Glomerular visceral epithelial cell (primary cell): ENCODE results near the gene COL7A1.
"Not testable (repeated sequence)": the region's sequence is repeated elsewhere in the genome, so short reads cannot be mapped to it uniquely, and the experiment has no call there.

ENCODE experiments used
- DNase-seq: peaks from one replicate; pipeline ENCODE4 v3.0.0-alpha.2; 2016; ENCODE audit errors: extremely low spot score

Gene COL7A1

DNA sequence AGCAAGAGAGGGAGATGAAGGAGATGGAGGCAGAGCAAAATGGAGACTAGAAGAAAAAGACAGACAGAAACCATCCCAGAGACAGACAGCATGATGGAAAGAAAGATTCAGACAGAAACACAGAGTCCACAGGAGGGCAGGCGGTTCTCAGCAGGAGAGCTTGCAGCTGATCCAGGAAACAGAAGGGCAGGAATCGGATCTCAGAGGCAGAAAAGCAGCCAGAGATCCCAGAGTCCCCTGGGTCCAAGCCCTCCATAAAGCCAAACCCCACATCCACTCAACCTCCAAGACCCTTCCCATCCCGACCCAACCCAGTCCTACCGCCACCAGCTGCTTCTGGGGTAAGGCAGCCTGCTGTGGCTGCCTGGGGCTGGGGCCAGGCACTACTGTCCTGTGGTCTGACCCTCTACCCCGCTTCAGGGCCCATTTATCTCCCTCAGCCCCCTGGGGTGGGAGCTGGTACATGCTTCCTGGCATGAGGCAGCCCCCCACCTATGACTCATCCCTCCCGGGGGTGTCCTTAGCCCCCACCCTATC, 31.7 kb downstream of the COL7A1 start, which contains the start of gene UCN2:
Gene UCN2 (minus strand): TSS at position 400 of the 537 bp plus-strand sequence. CDS start 657 bp downstream, outside the sequence.
- DNase-seq = no peak

GRCh38 chr3:48562367-48563095, 32.6 kb downstream of the COL7A1 start:
- DNase-seq = no peak

DNA sequence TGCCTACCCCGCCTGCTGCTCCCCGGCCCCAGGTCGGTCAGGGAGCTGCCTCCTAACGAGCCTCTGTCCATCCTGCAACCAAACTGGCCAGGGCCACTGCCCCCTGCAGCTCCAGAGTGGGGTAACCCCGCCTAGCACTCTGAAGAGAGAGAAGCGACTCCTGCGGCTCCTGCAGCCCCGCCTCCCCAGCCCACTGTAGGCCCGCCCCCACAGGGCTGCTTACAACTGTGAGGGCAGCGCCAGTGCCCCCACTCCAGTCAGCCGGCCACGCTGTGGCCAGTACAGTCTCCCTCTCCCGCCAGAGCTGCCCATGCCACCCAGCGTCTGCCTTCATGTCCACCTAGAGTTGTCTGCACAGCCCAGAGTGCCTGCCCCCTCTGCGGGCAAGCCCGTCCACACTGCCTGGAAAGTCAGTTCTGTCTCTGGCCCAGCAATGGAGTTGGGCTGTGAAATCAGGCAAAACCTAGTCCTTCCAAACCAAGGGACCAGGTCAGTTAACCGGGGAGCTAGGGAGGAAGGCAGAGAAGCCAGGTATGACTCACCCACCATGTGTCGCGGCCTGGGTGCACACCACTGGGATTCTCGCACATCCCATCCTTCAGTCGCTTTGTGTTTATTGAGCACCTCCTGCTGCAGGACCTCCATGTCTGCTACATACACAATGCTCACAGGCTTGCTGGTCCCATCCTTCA, 33.9 kb downstream of the COL7A1 start:
- peak; percentile 72 for DNase-seq

DNA sequence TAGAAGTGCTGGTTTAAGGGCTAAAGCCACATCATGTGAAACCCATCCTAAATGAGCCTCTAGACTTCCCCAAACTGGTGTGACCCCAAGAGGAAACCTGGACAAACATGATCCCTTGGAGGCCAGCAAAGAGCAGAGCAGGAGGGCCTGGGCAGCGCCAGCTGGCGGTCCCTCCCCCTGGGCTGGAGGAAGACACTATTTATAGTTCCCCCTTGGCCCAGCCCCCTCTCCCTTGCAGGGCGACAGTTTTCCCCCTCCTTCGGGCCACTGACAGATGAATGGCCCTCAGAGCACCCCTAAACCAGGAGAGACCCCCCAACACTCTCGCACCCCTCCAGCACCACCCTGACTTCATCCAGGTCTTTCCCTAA, 34.5 kb downstream of the COL7A1 start:
- no peak for DNase-seq

DNA sequence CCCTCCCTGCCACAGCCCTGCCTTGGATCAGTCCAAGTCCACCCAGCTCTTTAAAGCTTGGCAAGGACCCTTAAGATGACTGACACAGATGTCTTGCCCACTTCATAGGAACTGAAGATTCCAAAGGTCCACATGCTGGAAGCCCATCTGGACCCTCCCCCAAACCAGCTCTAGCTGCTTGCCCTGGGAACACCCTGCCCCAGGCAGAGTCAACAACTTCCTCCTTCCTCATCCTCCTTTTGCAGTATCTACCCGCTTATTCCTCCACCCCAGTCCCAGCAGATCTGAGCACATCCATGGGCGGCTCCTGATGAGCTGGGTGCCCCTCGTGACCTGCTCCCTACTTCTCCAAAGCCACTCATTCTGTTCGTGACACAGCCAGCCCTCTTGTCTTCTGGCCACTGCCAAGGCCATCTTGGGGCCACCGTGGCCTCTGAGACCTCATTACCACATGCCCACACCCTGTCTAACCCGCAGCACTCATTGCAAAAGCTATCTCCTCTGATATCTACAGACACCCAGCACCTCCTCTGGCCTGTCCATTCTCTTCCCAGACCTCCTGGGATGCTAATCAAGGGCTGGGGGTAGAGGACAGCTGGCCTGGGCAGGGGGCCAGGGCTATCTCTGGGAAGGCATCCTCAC, 36.5 kb downstream of the COL7A1 start:
- DNase-seq = no peak

DNA sequence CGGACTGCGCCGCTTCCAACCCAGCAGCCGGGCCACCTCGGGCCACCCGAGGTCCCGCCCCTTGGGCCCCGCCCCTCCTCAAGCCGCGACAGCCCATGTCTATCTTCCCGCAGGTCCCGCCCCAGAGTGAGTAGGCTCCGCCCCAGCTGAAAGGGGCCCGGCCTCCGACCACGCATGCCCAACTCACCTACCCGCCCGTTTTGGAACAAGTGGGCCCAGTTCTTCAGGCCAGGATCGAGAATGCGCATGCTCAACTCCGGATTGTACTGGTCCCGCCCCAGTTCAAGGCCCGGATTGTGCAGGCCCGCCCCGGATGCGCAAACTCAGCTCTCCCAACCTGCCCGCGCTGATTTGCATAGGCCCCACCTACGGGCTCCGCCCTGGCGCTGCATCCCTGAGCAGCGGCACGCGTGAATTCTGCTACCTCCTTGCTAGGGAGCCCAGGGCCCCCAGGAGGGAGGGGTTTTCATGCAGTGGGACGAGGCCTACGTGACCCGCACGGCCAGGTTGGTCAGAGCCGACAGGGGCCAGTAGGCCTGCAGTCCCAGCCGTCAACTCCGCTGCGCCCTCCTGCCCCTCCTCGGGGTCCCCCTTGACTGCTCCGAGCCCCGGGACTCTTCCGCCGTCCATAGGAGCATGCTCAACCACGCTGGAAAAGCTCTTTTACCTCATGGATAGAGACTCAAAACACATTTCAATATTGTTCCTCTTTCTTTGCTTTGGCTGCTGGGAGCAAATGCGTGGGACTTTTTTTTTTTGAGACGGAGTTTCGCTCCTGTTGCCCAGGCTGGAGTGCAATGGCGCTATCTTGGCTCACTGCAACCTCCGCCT, 38.1 kb downstream of the COL7A1 start, which contains the start of gene PFKFB4:
Gene PFKFB4 (minus strand): TSS at position 8 of the 831 bp plus-strand sequence. CDS start 26 bp downstream, outside the sequence.
- peak; percentile 99 for DNase-seq

- no peak for DNase-seq
Observed at GRCh38 chr3:48555949-48556795, 39.0 kb downstream of the COL7A1 start.

DNA sequence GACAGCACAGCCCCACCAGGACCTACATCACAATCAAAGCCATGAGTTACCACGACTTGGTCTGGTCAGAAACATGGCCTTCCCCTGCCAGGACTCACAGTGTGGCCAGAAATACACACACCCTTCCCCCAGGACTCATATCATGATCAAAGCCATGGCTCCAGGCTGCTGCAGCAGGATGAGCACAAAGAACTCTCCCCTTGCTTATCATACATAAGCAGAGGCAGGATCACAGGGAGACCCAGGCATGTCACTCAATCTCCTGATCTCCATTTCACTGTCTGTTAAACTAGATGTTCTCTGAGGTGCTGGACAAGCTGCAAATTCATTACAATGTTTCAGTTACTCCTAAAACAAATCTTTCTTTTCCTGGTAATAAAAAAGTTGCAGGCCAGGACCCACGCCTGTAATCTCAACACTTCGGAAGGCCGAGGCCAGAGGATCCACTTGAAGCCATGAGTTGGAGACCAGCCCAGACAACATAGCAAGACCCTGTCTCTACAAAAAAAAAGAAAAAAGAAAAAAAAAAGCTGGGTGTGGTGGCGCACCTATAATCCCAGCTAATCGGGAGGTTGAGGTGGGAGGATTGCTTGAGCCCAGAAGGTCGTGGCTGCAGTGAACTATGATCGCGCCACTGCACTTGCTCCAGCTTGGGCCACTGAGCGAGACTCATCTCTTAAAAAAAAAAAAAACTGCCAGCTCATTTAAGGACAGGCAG, 39.7 kb downstream of the COL7A1 start:
- no peak for DNase-seq

DNA sequence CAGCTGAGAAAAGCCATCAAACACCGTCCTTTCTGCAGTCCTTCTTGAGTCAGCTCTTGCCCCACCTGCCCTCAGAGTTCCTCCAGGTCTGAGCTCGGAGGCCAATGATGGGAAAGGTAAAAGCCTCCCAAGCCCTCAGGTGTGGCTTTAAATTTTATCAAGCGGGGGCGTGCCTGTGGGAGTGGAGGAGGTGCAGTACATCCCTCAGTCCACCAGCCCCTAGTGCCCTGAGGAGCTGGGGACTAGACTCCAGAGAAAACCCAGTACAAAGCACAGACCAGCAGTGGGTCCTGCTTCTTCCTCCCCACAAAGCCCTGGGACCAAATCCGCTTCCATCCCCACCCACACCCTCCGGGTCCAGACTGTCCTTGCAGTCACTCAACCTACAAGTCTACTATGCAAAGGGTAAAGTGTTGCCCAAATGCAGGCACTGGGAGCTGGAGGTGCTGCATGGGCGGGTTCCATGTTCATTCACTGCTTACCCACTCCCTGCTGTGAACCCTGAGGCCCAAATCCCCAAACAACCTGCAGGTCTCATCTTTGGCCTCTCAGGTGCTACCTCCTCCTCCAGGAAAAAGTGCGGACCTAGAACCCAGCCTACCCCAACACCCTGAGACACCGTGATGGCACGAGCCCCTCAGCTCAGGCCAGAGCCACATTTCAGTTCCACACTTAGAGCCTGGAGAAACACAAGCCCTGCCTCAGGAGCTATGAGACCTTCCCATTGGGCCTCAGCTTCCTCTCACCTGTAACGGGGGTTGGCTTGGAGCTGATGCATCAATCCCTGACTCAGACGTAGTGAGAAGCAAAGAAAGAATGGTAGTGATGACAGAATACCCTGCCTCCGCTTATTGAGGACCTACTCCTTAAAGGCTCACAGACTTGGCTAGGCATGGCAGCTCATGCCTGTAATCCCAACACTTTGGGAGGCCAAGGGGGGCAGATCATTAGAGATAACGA, 41.0 kb downstream of the COL7A1 start:
- no peak for DNase-seq

DNA sequence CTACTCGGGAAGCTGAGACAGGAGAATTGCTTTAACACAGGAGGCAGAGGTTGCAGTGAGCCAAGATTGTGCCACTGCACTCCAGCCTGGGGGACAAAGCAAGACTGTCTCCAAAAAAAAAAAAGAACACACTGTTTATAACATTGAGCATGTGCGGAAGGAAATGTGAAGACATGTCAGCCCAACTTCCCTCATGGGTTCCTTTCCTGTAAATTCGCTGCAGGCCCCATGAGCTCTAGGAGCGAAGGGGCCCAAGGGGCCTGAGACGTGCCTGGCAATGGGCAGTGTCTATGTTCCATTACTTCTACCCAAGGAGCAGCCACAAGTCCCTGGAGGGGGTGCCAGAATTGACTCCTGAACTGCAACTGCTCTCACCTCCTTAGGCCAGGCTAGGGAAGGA, 41.8 kb downstream of the COL7A1 start:
- DNase-seq = no peak

DNA sequence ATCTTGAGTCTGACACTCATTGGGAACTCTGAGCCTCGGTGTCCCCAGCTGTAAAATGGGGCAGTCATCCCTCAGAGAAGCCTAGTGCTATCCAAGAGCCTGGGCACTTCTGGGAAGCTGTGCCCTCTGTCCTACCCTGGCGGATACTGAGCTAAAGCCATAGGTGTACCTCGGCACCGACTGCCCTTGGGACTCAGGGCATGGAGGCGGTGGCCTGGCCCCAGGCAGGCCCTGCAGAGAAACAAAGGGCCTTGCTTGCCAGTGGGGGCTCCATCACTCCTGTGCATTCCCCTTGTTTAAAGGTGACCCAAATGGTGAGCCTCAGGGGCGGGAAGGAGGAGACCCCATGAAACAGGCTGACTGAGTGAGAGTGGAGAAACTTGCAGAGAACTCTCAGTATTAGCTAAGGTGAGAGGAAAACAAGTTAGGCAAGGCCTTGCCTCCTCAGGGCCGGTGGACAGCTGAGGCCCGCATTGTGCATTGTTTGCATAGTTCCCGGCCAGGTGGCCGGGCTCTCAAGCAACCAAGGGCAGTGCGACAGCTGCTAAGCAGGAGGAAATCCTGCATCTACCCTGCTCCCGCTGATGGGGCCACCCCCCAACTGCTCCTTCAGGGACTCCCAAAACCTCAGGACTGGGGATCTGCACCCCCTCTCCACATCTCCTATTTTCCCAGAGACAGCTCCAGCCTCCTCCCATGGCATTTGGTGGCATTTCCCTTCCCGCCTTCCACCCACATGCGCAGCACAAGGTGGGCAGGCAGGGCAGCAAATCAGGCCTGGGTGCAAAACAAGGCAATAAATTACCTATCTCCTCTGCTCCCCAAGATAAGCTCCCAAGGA, 42.8 kb downstream of the COL7A1 start:
- DNase-seq = no peak

GRCh38 chr3:48551651-48552050, 43.5 kb downstream of the COL7A1 start:
- DNase-seq = not testable (repeated sequence)

DNA sequence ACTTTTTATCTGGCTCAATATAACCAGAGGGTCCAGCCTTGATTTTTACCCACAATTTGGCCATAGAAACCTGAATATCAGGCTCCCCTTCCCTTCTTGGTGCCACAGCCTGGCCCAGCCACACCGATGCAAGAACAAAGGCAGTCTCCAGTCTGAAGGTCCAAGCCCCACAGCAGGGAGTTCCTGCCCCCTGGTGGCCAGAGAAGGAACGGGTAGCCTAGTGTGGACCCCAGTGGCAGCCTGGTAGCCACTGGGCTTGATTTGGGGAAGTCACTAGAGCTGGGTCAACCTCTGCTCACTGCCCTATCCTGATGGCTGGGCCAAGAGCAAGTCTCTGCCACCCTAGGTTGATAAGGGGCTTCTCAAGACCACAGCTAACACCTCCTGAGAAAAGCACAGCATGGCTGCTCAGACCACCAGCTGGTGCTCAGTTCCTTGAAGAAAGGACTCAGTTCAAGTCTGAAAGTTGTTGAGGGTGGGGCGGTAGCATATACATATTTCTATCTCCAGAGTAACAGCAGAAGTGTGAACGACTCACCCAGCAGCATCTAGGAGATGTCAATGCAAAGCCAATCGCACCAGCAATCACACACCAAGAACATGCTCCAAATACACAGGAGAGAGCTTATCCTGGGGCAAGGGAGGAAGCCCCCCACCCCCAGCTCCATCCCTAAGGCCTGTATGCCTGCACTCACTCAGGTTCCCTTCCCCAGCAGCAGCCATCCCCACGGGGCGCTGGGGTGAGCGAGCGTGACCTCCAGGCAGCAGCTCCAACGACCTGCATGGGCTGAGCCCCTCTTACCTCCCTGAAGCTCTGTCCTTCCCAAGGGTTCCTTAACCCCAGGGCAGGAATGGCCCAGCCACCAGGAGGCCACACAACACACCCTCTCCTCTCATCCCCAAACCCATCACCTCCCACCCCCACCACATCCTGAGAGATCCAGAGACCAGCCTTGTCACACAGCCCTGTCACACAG, 46.1 kb downstream of the COL7A1 start:
- DNase-seq = peak; percentile 75

DNA sequence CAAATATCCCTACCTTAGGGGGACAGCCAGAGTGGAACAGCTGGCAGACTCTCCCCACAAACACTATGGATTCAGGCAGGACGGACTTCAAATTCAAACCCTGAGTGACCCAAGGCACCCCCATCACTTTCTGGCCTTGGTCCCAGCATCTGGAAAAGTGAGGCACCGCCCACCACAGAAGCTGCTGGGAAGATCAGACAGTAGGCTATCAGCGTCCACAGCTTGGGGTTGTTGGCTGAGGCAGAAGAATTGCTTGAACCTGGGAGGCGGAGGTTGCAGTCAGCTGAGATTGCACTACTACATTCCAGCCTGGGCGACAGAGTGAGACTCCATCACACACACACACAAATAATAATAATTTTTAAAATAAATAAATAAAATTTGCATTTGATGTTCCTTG, 47.0 kb downstream of the COL7A1 start:
- DNase-seq = no peak

GRCh38 chr3:48546203-48546829, 48.8 kb downstream of the COL7A1 start:
- no peak for DNase-seq

DNA sequence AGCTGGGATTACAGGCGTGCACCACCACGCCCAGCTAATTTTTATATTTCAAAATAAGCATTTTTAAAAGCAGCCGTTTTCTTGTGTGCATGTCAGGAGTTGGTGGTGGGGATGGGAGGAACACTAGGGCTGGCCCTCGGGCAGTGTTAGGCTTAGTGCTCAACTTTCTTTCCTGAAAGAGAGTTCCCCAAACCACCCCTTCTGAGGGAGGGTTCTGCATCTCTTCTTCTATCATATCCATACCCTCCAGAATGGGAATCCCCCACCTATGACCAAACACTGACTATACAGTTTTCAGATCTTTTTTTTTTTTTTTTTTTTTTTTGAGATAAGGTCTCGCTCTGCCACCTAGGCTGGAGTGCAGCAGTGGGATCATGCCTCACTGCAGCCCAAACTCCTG, 51.0 kb downstream of the COL7A1 start:
- no peak for DNase-seq
